Fibroblast of lung (primary cell): ENCODE results near the gene MEFV.

ENCODE experiments used
- EZH2 ChIP-seq: IDR thresholded peaks from 2 replicates; pipeline ENCODE4 v1.5.1; 2012; ENCODE audit warnings: low read length, control low read depth, mild to moderate bottlenecking; ENCODE audit errors: missing control alignments
- TF ChIP-seq, protein P1 (sequence below), 2 donors: IDR thresholded peaks in 1 of 2; conservative IDR thresholded peaks in 1 of 2; 1 replicate in 1 of 2; 2 replicates in 1 of 2; pipeline ENCODE4 v1.5.1; 2011 to 2012; ENCODE audit warnings: low read length in 2 of 2, control low read depth in 1 of 2, inconsistent platforms in 1 of 2, low read depth in 1 of 2, mild to moderate bottlenecking in 1 of 2

DNA sequence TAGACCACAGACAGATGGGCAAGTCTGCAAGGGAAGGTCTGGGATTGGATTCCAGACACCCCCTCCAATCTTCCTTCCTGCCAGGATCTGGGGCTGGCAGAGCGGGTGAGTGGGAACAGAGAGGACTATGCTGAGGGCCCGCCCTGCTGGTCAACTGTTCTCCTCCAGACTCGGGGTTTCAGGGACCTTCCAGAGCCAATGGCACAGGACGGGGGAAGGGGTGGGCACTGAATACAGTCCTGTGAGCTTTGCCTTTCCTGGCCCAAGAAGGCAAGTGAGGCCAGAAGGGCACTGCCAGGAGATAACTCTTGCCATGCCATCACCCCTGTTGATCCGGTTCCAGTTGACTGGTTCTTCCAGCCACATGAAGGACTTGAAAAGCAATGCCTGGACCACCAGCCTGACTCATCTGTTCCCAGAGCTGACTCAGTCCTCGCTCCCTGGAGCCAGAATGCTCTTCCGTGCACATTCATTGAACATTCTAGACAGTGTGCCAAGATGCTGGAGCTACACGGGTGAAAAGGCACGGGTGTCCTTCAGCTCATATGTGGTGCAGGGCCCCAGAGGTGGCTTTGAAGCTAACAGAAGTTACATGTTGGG is 533 bp upstream of the MEFV start:
- no peak for TF ChIP-seq EZH2
- TF ChIP-seq, protein P1, sequence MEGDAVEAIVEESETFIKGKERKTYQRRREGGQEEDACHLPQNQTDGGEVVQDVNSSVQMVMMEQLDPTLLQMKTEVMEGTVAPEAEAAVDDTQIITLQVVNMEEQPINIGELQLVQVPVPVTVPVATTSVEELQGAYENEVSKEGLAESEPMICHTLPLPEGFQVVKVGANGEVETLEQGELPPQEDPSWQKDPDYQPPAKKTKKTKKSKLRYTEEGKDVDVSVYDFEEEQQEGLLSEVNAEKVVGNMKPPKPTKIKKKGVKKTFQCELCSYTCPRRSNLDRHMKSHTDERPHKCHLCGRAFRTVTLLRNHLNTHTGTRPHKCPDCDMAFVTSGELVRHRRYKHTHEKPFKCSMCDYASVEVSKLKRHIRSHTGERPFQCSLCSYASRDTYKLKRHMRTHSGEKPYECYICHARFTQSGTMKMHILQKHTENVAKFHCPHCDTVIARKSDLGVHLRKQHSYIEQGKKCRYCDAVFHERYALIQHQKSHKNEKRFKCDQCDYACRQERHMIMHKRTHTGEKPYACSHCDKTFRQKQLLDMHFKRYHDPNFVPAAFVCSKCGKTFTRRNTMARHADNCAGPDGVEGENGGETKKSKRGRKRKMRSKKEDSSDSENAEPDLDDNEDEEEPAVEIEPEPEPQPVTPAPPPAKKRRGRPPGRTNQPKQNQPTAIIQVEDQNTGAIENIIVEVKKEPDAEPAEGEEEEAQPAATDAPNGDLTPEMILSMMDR (conservative IDR thresholded peaks at IDR 0.05 in 1 of 2, IDR thresholded peaks at IDR 0.05 in 1 of 2; ENCODE audit: low read depth in 1 of 2, low read length in 2 of 2), result no peak
